H9 (cell line): ENCODE measurements around the gene FAM222B. TPM values are rescaled to one million over a fixed set of nuclear protein-coding genes. Genes with fewer than 3 reads are reported as not detected.

Source experiments
- DNase-seq: peaks from one replicate; pipeline ENCODE4 v3.0.0-alpha.2; 2017
- H2AFZ ChIP-seq: one replicate; pipeline ENCODE4 v1.6.1; 2013; ENCODE audit warnings: mild to moderate bottlenecking, low read length, control low read depth, moderate library complexity
- H2AK5ac ChIP-seq: 2 replicates; pipeline ENCODE4 v1.6.1; 2013; ENCODE audit warnings: low read length, control low read depth, mixed read lengths; ENCODE audit not compliant: insufficient read length
- H2BK120ac ChIP-seq: one replicate; pipeline ENCODE4 v1.6.1; 2013; ENCODE audit warnings: low read depth, mild to moderate bottlenecking, low read length, control low read depth, inconsistent platforms; ENCODE audit not compliant: poor library complexity, severe bottlenecking
- H2BK12ac ChIP-seq: 2 replicates; pipeline ENCODE4 v1.6.1; 2013; ENCODE audit warnings: low read length, control low read depth, mixed read lengths, low read depth; ENCODE audit not compliant: insufficient read length
- H2BK15ac ChIP-seq: 2 replicates; pipeline ENCODE4 v1.6.1; 2013; ENCODE audit warnings: low read depth, low read length, control low read depth
- H2BK20ac ChIP-seq: one replicate; pipeline ENCODE4 v1.6.1; 2013; ENCODE audit warnings: low read depth, mild to moderate bottlenecking, low read length, control low read depth, inconsistent platforms; ENCODE audit not compliant: poor library complexity, severe bottlenecking
- H2BK5ac ChIP-seq: 2 replicates; pipeline ENCODE4 v1.6.1; 2013; ENCODE audit warnings: low read length, control low read depth, mixed read lengths; ENCODE audit not compliant: insufficient read length
- H3K14ac ChIP-seq: 2 replicates; pipeline ENCODE4 v1.6.1; 2013; ENCODE audit warnings: low read length, control low read depth; ENCODE audit not compliant: insufficient read depth
- H3K18ac ChIP-seq: 2 replicates; pipeline ENCODE4 v1.6.1; 2013; ENCODE audit warnings: low read depth, mild to moderate bottlenecking, mixed read lengths, low read length, control low read depth; ENCODE audit not compliant: insufficient read length
- H3K23ac ChIP-seq: 2 replicates; pipeline ENCODE4 v1.6.1; 2013; ENCODE audit warnings: low read length, control low read depth, mixed read lengths, low read depth; ENCODE audit not compliant: insufficient read length
- H3K23me2 ChIP-seq: 2 replicates; pipeline ENCODE4 v1.6.1; 2013; ENCODE audit warnings: low read depth, mild to moderate bottlenecking, mixed read lengths, low read length, control low read depth; ENCODE audit not compliant: insufficient read length, poor library complexity, severe bottlenecking
- H3K27ac ChIP-seq: 2 replicates; pipeline ENCODE4 v1.5.1; 2013; ENCODE audit warnings: low read length, control low read depth, mixed read lengths, low read depth; ENCODE audit not compliant: insufficient read length
- H3K27me3 ChIP-seq: 2 replicates; pipeline ENCODE4 v1.6.1; 2013; ENCODE audit warnings: low read length, control low read depth, inconsistent platforms; ENCODE audit not compliant: insufficient read depth
- H3K4ac ChIP-seq: 2 replicates; pipeline ENCODE4 v1.6.1; 2013; ENCODE audit warnings: low read depth, mild to moderate bottlenecking, control low read depth, inconsistent platforms, low read length, moderate library complexity
- H3K4me1 ChIP-seq: 2 replicates; pipeline ENCODE4 v1.6.1; 2013; ENCODE audit warnings: low read length, control low read depth, inconsistent platforms; ENCODE audit not compliant: insufficient read depth
- H3K4me2 ChIP-seq: 2 replicates; pipeline ENCODE4 v1.6.1; 2013; ENCODE audit warnings: low read length, control low read depth, mixed read lengths; ENCODE audit not compliant: insufficient read length, insufficient read depth
- H3K56ac ChIP-seq: 2 replicates; pipeline ENCODE4 v1.6.1; 2013; ENCODE audit warnings: low read depth, mild to moderate bottlenecking, mixed read lengths, low read length, control low read depth; ENCODE audit not compliant: insufficient read length
- H3K79me1 ChIP-seq: 2 replicates; pipeline ENCODE4 v1.6.1; 2013; ENCODE audit warnings: low read depth, mild to moderate bottlenecking, moderate library complexity, low read length, control low read depth, inconsistent platforms; ENCODE audit not compliant: insufficient read depth, poor library complexity, severe bottlenecking
- H3K79me2 ChIP-seq: 2 replicates; pipeline ENCODE4 v1.6.1; 2013; ENCODE audit warnings: low read length, control low read depth, inconsistent platforms; ENCODE audit not compliant: insufficient read depth
- H3K9ac ChIP-seq: 2 replicates; pipeline ENCODE4 v1.6.1; 2013; ENCODE audit warnings: low read length, control low read depth, mixed read lengths; ENCODE audit not compliant: insufficient read length; ENCODE audit errors: extremely low read depth
- H3K9me3 ChIP-seq: one replicate; pipeline ENCODE4 v1.6.1; 2013; ENCODE audit warnings: low read depth, low read length, inconsistent platforms; ENCODE audit not compliant: control insufficient read depth
- H3T11ph ChIP-seq: one replicate; pipeline ENCODE4 v1.6.1; 2013; ENCODE audit warnings: mild to moderate bottlenecking, low read length, control low read depth, inconsistent platforms
- H4K20me1 ChIP-seq: one replicate; pipeline ENCODE4 v1.6.1; 2013; ENCODE audit not compliant: control insufficient read depth, insufficient read length, insufficient read depth
- H4K5ac ChIP-seq: 2 replicates; pipeline ENCODE4 v1.6.1; 2013; ENCODE audit warnings: low read depth, mild to moderate bottlenecking, mixed read lengths, low read length, control low read depth; ENCODE audit not compliant: insufficient read length
- H4K8ac ChIP-seq: replicated peaks from 2 replicates; pipeline ENCODE4 v1.6.1; 2013; ENCODE audit warnings: low read length, control low read depth, mixed read lengths, low read depth; ENCODE audit not compliant: insufficient read length
- H4K91ac ChIP-seq: 2 replicates; pipeline ENCODE4 v1.6.1; 2013; ENCODE audit warnings: low read depth, mild to moderate bottlenecking, moderate library complexity, mixed read lengths, low read length, control low read depth; ENCODE audit not compliant: insufficient read length
- H3K27ac Mint-ChIP-seq, 3 experiments: 2 replicates in 2 of 3; 3 replicates in 1 of 3; pipeline ENCODE4 v1.8.0; 2020 to 2021; ENCODE audit warnings: mixed read lengths in 3 of 3, mild to moderate bottlenecking in 1 of 3, moderate library complexity in 1 of 3
- H3K27me3 Mint-ChIP-seq: 2 replicates; pipeline ENCODE4 v1.8.0; 2021; ENCODE audit warnings: low read depth, mild to moderate bottlenecking, moderate library complexity, mixed read lengths
- H3K36me3 Mint-ChIP-seq, 3 experiments: 2 replicates in 2 of 3; 3 replicates in 1 of 3; pipeline ENCODE4 v1.8.0; 2020 to 2021; ENCODE audit warnings: low read depth in 3 of 3, mixed read lengths in 3 of 3; ENCODE audit not compliant: insufficient read depth in 1 of 3
- H3K4me1 Mint-ChIP-seq, 2 experiments: 2 replicates each; pipeline ENCODE4 v1.8.0; 2020; ENCODE audit warnings: mixed read lengths in 2 of 2
- H3K4me3 Mint-ChIP-seq, 2 experiments: 2 replicates in 1 of 2; 3 replicates in 1 of 2; pipeline ENCODE4 v1.8.0; 2020 to 2021; ENCODE audit warnings: mild to moderate bottlenecking in 2 of 2, mixed read lengths in 2 of 2, moderate library complexity in 1 of 2
- H3K9me3 Mint-ChIP-seq, 2 experiments: 2 replicates in 1 of 2; 3 replicates in 1 of 2; pipeline ENCODE4 v1.8.0; 2020; ENCODE audit warnings: mild to moderate bottlenecking in 2 of 2, mixed read lengths in 2 of 2, moderate library complexity in 1 of 2
- WGBS: extraction: QIAGEN DNeasy Blood & Tissue Kit; methylation state at CpG from one replicate; pipeline ENCODE4 v1.1.7; 2013; ENCODE audit warnings: missing lambda C conversion rate, low lambda C conversion rate, mixed read lengths; ENCODE audit not compliant: insufficient read length; ENCODE audit errors: extremely low coverage; 5-methylcytosine and 5-hydroxymethylcytosine counted together
- total RNA-seq: library from RNA; stranded (reverse); gene quantifications from 2 replicates; pipeline ENCODE4 v1.2.1, GENCODE V29; 2021
- TF ChIP-seq, protein P1 (sequence below): fragments of 200-600 bp; sonication (generic); conservative IDR thresholded peaks from 3 replicates; pipeline ENCODE4 v1.8.0; 2021; ENCODE audit warnings: antibody characterized with exemption, mild to moderate bottlenecking

FAM222B gene
- total RNA-seq, 1 experiment from 2014 or later, result 76.1 TPM

DNA sequence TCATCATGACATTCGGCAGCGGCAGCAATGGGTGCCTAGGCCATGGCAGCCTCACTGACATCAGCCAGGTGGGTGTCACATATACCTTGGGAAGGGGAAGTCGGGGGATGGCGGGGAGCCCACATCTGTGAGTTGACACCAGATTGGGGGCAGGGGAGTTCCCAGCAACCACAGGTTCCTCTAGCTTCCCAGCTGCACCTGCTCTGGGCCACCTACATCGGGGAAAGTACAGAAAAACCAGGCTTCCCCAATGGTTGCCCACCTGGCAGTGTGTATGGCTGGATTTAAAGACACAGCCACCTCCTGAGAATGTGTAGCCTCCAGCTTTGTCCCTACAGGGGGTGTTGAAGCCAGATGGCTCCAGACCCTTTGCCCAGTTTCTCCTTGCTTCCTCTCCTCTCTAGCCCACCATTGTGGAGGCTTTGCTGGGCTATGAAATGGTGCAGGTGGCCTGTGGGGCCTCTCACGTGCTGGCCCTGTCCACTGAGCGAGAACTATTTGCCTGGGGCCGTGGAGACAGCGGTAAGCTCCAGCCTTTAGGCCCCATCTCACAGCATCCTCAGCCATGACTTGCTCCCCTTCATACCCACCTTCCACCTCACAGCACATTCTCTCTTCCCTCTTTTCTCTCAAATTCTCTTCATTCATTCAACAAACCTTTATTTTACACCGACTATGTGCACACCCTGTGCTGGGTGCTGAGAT, 103.8 kb downstream of the FAM222B start:
- H3K27me3 ChIP-seq, result no peaks in the 10 kb centered on the region
- no peak overlapping the region for H4K8ac ChIP-seq
- no peaks in the 10 kb centered on the region for H4K20me1 ChIP-seq
- DNase-seq, result no peak
- no peak overlapping the region for H3K14ac ChIP-seq
- no peak overlapping the region for H3K4ac ChIP-seq
- peaks cover 19 to 52% (median 28%) of the 10 kb centered on the region in 3 experiments; a peak in 6 of 7 replicates for H3K36me3 Mint-ChIP-seq
- H4K5ac ChIP-seq, result no peak overlapping the region
- H2BK15ac ChIP-seq, result no peak overlapping the region
- no peak overlapping the region for H3K56ac ChIP-seq
- H3K23ac ChIP-seq, result no peak overlapping the region
- peaks cover 9% of the 10 kb centered on the region for H3K23me2 ChIP-seq
- H3K79me1 ChIP-seq, result no peaks in the 10 kb centered on the region
- H2AK5ac ChIP-seq, result no peak overlapping the region
- no peaks in the 10 kb centered on the region for H3K79me2 ChIP-seq
- H2BK5ac ChIP-seq, result no peak overlapping the region
- no peak overlapping the region for H2BK20ac ChIP-seq
- H2BK12ac ChIP-seq, result no peak overlapping the region
- H3K27ac ChIP-seq, result no peak overlapping the region
- peaks cover 3% of the 10 kb centered on the region in 2 experiments; a peak in 2 of 4 replicates for H3K4me1 Mint-ChIP-seq
- no peak overlapping the region for H2BK120ac ChIP-seq
- H3K9me3 Mint-ChIP-seq, result no peaks in the 10 kb centered on the region
- H3K4me3 Mint-ChIP-seq, result no peak overlapping the region; a peak in 1 of 5 replicates
- H3K27ac Mint-ChIP-seq, result no peak overlapping the region
- no peak overlapping the region for H4K91ac ChIP-seq
- no peaks in the 10 kb centered on the region for H3K4me1 ChIP-seq
- WGBS, result 100% methylated on average over 1 of the region's 10 CpGs
- TF ChIP-seq, protein P1, sequence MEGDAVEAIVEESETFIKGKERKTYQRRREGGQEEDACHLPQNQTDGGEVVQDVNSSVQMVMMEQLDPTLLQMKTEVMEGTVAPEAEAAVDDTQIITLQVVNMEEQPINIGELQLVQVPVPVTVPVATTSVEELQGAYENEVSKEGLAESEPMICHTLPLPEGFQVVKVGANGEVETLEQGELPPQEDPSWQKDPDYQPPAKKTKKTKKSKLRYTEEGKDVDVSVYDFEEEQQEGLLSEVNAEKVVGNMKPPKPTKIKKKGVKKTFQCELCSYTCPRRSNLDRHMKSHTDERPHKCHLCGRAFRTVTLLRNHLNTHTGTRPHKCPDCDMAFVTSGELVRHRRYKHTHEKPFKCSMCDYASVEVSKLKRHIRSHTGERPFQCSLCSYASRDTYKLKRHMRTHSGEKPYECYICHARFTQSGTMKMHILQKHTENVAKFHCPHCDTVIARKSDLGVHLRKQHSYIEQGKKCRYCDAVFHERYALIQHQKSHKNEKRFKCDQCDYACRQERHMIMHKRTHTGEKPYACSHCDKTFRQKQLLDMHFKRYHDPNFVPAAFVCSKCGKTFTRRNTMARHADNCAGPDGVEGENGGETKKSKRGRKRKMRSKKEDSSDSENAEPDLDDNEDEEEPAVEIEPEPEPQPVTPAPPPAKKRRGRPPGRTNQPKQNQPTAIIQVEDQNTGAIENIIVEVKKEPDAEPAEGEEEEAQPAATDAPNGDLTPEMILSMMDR, result no peak
- H3K18ac ChIP-seq, result no peak overlapping the region
- no peaks in the 10 kb centered on the region for H3K27me3 Mint-ChIP-seq
- no peak overlapping the region for H3K9ac ChIP-seq
- no peaks in the 10 kb centered on the region for H3K9me3 ChIP-seq
- no peak overlapping the region for H2AFZ ChIP-seq
- no peak overlapping the region for H3K4me2 ChIP-seq
- H3T11ph ChIP-seq, result no peak overlapping the region
